SK-N-SH treated with all-trans-retinoic acid at 6 μM for 48 hours (cell line): ENCODE measurements around the gene CACNA2D3.

Experiments used
- ATAC-seq: fragments of 200-7000 bp; cut with Tn5 transposase; 3 replicates; pipeline ENCODE4 v1.9.1; 2020; ENCODE audit warnings: mild to moderate bottlenecking, moderate library complexity
- ARNTL ChIP-seq: fragments of 450-650 bp; formaldehyde crosslinking; IDR thresholded peaks from 2 replicates; pipeline ENCODE4 v1.5.0; 2020; ENCODE audit warnings: low read depth, mild to moderate bottlenecking, moderate library complexity, borderline replicate concordance
- BACH2 ChIP-seq: fragments of 250-450 bp; sonication (Bioruptor Pico); IDR thresholded peaks from 2 replicates; pipeline ENCODE4 v1.9.0; 2021; ENCODE audit warnings: mild to moderate bottlenecking, borderline replicate concordance
- CSDC2 ChIP-seq: fragments of 250-450 bp; sonication (Bioruptor Pico); IDR thresholded peaks from 2 replicates; pipeline ENCODE4 v1.5.0; 2020; ENCODE audit warnings: mild to moderate bottlenecking, moderate library complexity
- ESRRG ChIP-seq: fragments of 250-450 bp; sonication (Bioruptor Pico); IDR thresholded peaks from 2 replicates; pipeline ENCODE4 v1.6.1; 2021; ENCODE audit warnings: mild to moderate bottlenecking
- GLIS3 ChIP-seq: fragments of 250-450 bp; sonication (Bioruptor Pico); IDR thresholded peaks from 2 replicates; pipeline ENCODE4 v1.5.0; 2020; ENCODE audit warnings: mild to moderate bottlenecking, moderate library complexity
- OSR1 ChIP-seq: fragments of 250-450 bp; sonication (Bioruptor Pico); IDR thresholded peaks from 2 replicates; pipeline ENCODE4 v1.8.0; 2022; ENCODE audit warnings: moderate library complexity, mild to moderate bottlenecking, inconsistent platforms
- PPARA ChIP-seq: fragments of 250-450 bp; sonication (Bioruptor Pico); IDR thresholded peaks from 2 replicates; pipeline ENCODE4 v1.5.0; 2020; ENCODE audit warnings: mild to moderate bottlenecking, borderline replicate concordance
- RARB ChIP-seq: fragments of 250-450 bp; sonication (Bioruptor Pico); IDR thresholded peaks from 2 replicates; pipeline ENCODE4 v1.8.0; 2021; ENCODE audit warnings: mild to moderate bottlenecking, moderate library complexity
- TCF4 ChIP-seq: fragments of 250-450 bp; sonication (Bioruptor Pico); IDR thresholded peaks from 2 replicates; pipeline ENCODE4 v1.8.0; 2021; ENCODE audit warnings: mild to moderate bottlenecking, moderate library complexity, borderline replicate concordance
- TOX ChIP-seq: fragments of 250-450 bp; sonication (Bioruptor Pico); IDR thresholded peaks from 2 replicates; pipeline ENCODE4 v1.8.0; 2021; ENCODE audit warnings: mild to moderate bottlenecking, moderate library complexity, borderline replicate concordance
- ZC3H10 ChIP-seq: fragments of 250-450 bp; sonication (Bioruptor Pico); IDR thresholded peaks from 2 replicates; pipeline ENCODE4 v1.5.1; 2021; ENCODE audit warnings: mild to moderate bottlenecking, moderate library complexity
- ZFP3 ChIP-seq: fragments of 250-450 bp; sonication (Bioruptor Pico); IDR thresholded peaks from 2 replicates; pipeline ENCODE4 v1.5.0; 2020; ENCODE audit warnings: mild to moderate bottlenecking, moderate library complexity
- ZFP30 ChIP-seq: fragments of 450-650 bp; formaldehyde crosslinking; IDR thresholded peaks from 2 replicates; pipeline ENCODE4 v1.5.0; 2022; ENCODE audit warnings: mild to moderate bottlenecking, moderate library complexity
- ZNF565 ChIP-seq: fragments of 450-650 bp; formaldehyde crosslinking; conservative IDR thresholded peaks from 2 replicates; pipeline ENCODE4 v1.5.0; 2020; ENCODE audit warnings: low read depth, mild to moderate bottlenecking, moderate library complexity
- ZNF70 ChIP-seq: fragments of 450-650 bp; formaldehyde crosslinking; IDR thresholded peaks from 2 replicates; pipeline ENCODE4 v1.5.0; 2020; ENCODE audit warnings: mild to moderate bottlenecking, moderate library complexity
- ZNF8 ChIP-seq: fragments of 450-650 bp; formaldehyde crosslinking; IDR thresholded peaks from 2 replicates; pipeline ENCODE4 v1.5.0; 2020; ENCODE audit warnings: mild to moderate bottlenecking, moderate library complexity
- TF ChIP-seq, protein P1 (sequence below): fragments of 250-450 bp; sonication (Bioruptor Pico); IDR thresholded peaks from 2 replicates; pipeline ENCODE4 v1.5.0; 2020; ENCODE audit warnings: mild to moderate bottlenecking, moderate library complexity
- TF ChIP-seq, protein P2 (sequence below): fragments of 250-450 bp; sonication (Bioruptor Pico); IDR thresholded peaks from 2 replicates; pipeline ENCODE4 v1.8.0; 2021; ENCODE audit warnings: low read depth, mild to moderate bottlenecking, moderate library complexity, borderline replicate concordance
- TF ChIP-seq, protein P3 (sequence below): fragments of 250-450 bp; sonication (Bioruptor Pico); IDR thresholded peaks from 2 replicates; pipeline ENCODE4 v1.8.0; 2020; ENCODE audit warnings: mild to moderate bottlenecking, moderate library complexity, borderline replicate concordance
- TF ChIP-seq, protein P4 (sequence below): fragments of 250-450 bp; sonication (Bioruptor Pico); IDR thresholded peaks from 2 replicates; pipeline ENCODE4 v1.5.1; 2020; ENCODE audit warnings: low read depth, mild to moderate bottlenecking, moderate library complexity

The CACNA2D3 gene

DNA sequence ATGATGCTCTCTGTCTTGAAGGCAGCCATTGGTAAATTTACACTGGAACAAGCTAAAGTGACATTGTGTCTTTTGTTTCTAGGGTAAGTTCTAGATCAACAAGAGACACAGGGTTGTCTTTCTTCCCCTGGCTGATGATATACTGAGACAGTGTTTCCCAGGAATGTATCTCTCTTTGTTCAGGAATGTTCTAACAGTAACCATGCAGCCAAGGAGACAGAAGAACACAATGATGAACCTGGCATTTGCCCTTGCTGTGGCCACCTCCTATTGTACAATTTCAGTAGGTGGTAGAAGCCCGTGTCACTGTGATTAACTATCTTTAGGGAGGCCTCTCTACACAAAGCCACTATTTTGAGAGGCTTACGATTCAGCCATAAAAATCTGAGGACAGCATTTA lies 674.8 kb downstream of the CACNA2D3 start (continued):
- TF ChIP-seq, protein P1, sequence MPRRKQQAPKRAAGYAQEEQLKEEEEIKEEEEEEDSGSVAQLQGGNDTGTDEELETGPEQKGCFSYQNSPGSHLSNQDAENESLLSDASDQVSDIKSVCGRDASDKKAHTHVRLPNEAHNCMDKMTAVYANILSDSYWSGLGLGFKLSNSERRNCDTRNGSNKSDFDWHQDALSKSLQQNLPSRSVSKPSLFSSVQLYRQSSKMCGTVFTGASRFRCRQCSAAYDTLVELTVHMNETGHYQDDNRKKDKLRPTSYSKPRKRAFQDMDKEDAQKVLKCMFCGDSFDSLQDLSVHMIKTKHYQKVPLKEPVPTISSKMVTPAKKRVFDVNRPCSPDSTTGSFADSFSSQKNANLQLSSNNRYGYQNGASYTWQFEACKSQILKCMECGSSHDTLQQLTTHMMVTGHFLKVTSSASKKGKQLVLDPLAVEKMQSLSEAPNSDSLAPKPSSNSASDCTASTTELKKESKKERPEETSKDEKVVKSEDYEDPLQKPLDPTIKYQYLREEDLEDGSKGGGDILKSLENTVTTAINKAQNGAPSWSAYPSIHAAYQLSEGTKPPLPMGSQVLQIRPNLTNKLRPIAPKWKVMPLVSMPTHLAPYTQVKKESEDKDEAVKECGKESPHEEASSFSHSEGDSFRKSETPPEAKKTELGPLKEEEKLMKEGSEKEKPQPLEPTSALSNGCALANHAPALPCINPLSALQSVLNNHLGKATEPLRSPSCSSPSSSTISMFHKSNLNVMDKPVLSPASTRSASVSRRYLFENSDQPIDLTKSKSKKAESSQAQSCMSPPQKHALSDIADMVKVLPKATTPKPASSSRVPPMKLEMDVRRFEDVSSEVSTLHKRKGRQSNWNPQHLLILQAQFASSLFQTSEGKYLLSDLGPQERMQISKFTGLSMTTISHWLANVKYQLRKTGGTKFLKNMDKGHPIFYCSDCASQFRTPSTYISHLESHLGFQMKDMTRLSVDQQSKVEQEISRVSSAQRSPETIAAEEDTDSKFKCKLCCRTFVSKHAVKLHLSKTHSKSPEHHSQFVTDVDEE (CRISPR knock-in tag) = no peak
- TF ChIP-seq ESRRG (CRISPR knock-in tag) = no peak

DNA sequence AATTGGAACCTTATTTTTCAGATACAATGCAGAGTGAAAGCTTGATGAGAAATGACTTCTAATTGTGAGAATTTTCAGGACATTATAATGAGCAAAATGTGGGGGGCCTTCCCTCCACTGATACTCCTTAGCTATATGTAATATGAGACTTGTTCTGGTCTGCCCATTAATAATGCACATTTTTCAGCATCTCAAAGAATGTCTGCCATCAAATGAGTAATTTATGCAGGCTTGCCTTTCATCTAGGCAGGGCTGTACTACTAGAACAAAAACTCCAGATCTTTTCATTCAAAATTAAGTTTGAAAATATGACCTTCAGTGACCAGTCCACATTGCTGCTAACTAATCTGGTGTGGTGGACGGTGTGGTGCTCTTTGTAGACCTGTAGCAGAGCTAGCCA lies 678.1 kb downstream of the CACNA2D3 start:
- ATAC-seq = no peak
- no peak for TF ChIP-seq ARNTL (CRISPR knock-in tag)
- no peak for TF ChIP-seq BACH2
- TF ChIP-seq ZNF8 = no peak
- TF ChIP-seq, all 23 proteins: peak for 0

DNA sequence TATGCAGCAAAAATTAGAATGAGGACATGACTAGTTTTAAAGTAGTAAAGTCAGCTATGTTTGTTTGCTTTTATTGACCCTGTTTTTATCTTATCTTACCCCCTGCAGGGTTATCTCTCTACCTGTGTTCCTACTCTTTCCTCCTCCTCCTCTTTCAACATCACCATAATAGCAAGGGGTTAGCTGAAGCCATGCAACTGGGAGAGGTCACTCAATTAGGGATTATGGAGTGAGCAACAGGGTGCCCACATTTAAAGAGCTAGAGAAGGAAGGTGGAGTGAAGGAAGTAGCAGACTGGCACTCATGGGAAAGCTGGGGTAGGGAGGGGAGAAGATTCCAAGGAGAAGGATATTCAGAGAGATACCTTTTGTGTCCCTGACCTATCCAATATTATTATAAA lies 679.6 kb downstream of the CACNA2D3 start:
- TF ChIP-seq, protein P2, sequence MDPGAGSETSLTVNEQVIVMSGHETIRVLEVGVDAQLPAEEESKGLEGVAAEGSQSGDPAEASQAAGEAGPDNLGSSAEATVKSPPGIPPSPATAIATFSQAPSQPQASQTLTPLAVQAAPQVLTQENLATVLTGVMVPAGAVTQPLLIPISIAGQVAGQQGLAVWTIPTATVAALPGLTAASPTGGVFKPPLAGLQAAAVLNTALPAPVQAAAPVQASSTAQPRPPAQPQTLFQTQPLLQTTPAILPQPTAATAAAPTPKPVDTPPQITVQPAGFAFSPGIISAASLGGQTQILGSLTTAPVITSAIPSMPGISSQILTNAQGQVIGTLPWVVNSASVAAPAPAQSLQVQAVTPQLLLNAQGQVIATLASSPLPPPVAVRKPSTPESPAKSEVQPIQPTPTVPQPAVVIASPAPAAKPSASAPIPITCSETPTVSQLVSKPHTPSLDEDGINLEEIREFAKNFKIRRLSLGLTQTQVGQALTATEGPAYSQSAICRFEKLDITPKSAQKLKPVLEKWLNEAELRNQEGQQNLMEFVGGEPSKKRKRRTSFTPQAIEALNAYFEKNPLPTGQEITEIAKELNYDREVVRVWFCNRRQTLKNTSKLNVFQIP (CRISPR knock-in tag) = no peak
- TF ChIP-seq ESRRG (CRISPR knock-in tag) (no peak), ZC3H10 (CRISPR knock-in tag) (no peak), ZFP30 (no peak), OSR1 (CRISPR knock-in tag) (no peak), TOX (no peak), ZFP3 (CRISPR knock-in tag) (no peak), TCF4 (CRISPR knock-in tag) (no peak)
- TF ChIP-seq, protein P1 (CRISPR knock-in tag) = no peak
- no peak for ATAC-seq

DNA sequence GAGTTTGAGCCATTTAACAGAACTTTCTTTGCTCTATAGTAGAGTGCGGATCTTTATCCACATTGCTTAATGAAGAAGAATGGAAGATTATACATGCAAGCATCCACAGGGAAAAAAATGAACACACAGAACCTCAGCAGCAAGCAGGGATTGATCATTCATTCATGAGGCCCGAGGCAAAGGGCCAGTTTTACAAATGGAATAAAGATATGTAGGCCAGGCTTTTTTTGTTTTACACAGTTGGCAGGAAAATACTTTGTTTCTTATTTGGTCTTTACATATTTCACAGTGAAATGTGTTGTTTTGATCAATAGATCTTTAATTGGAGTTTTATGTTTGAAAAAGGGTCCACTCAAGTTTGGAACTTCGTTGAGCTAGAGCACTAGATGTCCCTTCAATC lies 688.0 kb downstream of the CACNA2D3 start:
- ATAC-seq = no peak
- TF ChIP-seq CSDC2 (no peak), ZNF565 (no peak), BACH2 (no peak), ARNTL (CRISPR knock-in tag) (no peak), ZNF70 (CRISPR knock-in tag) (no peak), ZC3H10 (CRISPR knock-in tag) (no peak), GLIS3 (CRISPR knock-in tag) (no peak), TOX (no peak), RARB (no peak), PPARA (CRISPR knock-in tag) (no peak)
- TF ChIP-seq, protein P1 (CRISPR knock-in tag) = no peak
- TF ChIP-seq, protein P3, sequence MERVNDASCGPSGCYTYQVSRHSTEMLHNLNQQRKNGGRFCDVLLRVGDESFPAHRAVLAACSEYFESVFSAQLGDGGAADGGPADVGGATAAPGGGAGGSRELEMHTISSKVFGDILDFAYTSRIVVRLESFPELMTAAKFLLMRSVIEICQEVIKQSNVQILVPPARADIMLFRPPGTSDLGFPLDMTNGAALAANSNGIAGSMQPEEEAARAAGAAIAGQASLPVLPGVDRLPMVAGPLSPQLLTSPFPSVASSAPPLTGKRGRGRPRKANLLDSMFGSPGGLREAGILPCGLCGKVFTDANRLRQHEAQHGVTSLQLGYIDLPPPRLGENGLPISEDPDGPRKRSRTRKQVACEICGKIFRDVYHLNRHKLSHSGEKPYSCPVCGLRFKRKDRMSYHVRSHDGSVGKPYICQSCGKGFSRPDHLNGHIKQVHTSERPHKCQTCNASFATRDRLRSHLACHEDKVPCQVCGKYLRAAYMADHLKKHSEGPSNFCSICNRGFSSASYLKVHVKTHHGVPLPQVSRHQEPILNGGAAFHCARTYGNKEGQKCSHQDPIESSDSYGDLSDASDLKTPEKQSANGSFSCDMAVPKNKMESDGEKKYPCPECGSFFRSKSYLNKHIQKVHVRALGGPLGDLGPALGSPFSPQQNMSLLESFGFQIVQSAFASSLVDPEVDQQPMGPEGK = no peak
- TF ChIP-seq, protein P4, sequence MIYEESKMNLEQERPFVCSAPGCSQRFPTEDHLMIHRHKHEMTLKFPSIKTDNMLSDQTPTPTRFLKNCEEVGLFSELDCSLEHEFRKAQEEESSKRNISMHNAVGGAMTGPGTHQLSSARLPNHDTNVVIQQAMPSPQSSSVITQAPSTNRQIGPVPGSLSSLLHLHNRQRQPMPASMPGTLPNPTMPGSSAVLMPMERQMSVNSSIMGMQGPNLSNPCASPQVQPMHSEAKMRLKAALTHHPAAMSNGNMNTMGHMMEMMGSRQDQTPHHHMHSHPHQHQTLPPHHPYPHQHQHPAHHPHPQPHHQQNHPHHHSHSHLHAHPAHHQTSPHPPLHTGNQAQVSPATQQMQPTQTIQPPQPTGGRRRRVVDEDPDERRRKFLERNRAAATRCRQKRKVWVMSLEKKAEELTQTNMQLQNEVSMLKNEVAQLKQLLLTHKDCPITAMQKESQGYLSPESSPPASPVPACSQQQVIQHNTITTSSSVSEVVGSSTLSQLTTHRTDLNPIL (CRISPR knock-in tag) = no peak
- TF ChIP-seq, protein P2 (CRISPR knock-in tag) = no peak
- TF ChIP-seq, all 23 proteins: peak for 0
